PC-3 (cell line): ENCODE measurements around the gene HOXC12. TPM values are rescaled to one million over a fixed set of nuclear protein-coding genes. Genes with fewer than 3 reads are reported as not detected.

ENCODE experiments used
- ATAC-seq: fragments of 200-7000 bp; cut with Tn5 transposase; 2 replicates; pipeline ENCODE4 v1.9.1; 2020; ENCODE audit warnings: mild to moderate bottlenecking, moderate library complexity
- BruUV-seq: library from RNA; stranded (reverse); fragments of 400-500 nt; replicated peaks from 2 replicates; lab custom pipeline; 2021; lab: Mats Ljungman, UMichigan
- CTCF ChIA-PET: fragments of 300-600 bp; sonication (Branson Sonifier 250); formaldehyde crosslinking; loops from one replicate; lab custom pipeline; 2022; ENCODE audit warnings: antibody characterized with exemption; lab: Charles Lee
- POLR2A ChIA-PET: fragments of 300-600 bp; sonication (Branson Sonifier 250); formaldehyde crosslinking; loops from one replicate; lab custom pipeline; 2022; ENCODE audit warnings: antibody characterized with exemption; ENCODE audit not compliant: unreplicated experiment; lab: Charles Lee
- DNase-seq: peaks from one replicate; pipeline ENCODE4 v3.0.0-alpha.2; 2015
- H2AFZ ChIP-seq: fragments of 300-600 bp; sonication (generic); 2 replicates; pipeline ENCODE4 v1.6.0; 2016; ENCODE audit warnings: antibody characterized with exemption, low read length
- H3F3A ChIP-seq: fragments of 300-600 bp; sonication (generic); one replicate; pipeline ENCODE4 v1.6.0; 2017; ENCODE audit warnings: antibody characterized with exemption, low read length, control low read depth, mild to moderate bottlenecking; ENCODE audit not compliant: unreplicated experiment
- H3K27ac ChIP-seq: fragments of 300-600 bp; sonication (generic); 2 replicates; pipeline ENCODE4 v1.5.1; 2016; ENCODE audit warnings: mild to moderate bottlenecking, low read length
- H3K27me3 ChIP-seq: fragments of 300-600 bp; sonication (generic); 2 replicates; pipeline ENCODE4 v1.6.1; 2016; ENCODE audit warnings: low read length, mixed read lengths
- H3K36me3 ChIP-seq: fragments of 300-600 bp; sonication (generic); 2 replicates; pipeline ENCODE4 v1.6.1; 2016; ENCODE audit warnings: low read depth, mixed run types, low read length, mixed read lengths
- H3K4me1 ChIP-seq: fragments of 300-600 bp; sonication (generic); 2 replicates; pipeline ENCODE4 v1.5.1; 2016; ENCODE audit warnings: low read length; ENCODE audit not compliant: insufficient read depth
- H3K4me2 ChIP-seq: fragments of 300-600 bp; sonication (generic); 2 replicates; pipeline ENCODE4 v1.6.0; 2016; ENCODE audit warnings: low read length
- H3K4me3 ChIP-seq: fragments of 300-600 bp; sonication (generic); 2 replicates; pipeline ENCODE4 v1.5.1; 2016; ENCODE audit warnings: mild to moderate bottlenecking, low read length, mixed read lengths
- H3K79me2 ChIP-seq: fragments of 300-600 bp; sonication (generic); 2 replicates; pipeline ENCODE4 v1.6.1; 2017; ENCODE audit warnings: low read length, mixed read lengths
- H3K9ac ChIP-seq: fragments of 300-600 bp; sonication (generic); 2 replicates; pipeline ENCODE4 v1.6.0; 2016; ENCODE audit warnings: mild to moderate bottlenecking, low read length
- H3K9me2 ChIP-seq: fragments of 300-600 bp; sonication (generic); replicated peaks from 2 replicates; pipeline ENCODE4 v1.6.1; 2016; ENCODE audit warnings: mixed run types, low read length, mixed read lengths
- H3K9me3 ChIP-seq: fragments of 300-600 bp; sonication (generic); 2 replicates; pipeline ENCODE4 v1.6.1; 2016; ENCODE audit warnings: low read length, mixed read lengths
- H4K20me1 ChIP-seq: fragments of 300-600 bp; sonication (generic); 2 replicates; pipeline ENCODE4 v1.6.1; 2016; ENCODE audit warnings: low read length, mixed read lengths
- CTCF ChIP-seq: fragments of 300-600 bp; sonication (generic); conservative IDR thresholded peaks from 2 replicates; pipeline ENCODE4 v1.5.1; 2017; ENCODE audit warnings: antibody characterized with exemption, low read depth, mild to moderate bottlenecking, low read length
- EZH2 ChIP-seq: fragments of 300-600 bp; sonication (generic); IDR thresholded peaks from one replicate; pipeline ENCODE4 v1.6.1; 2017; ENCODE audit warnings: antibody characterized with exemption, mild to moderate bottlenecking, low read length; ENCODE audit not compliant: unreplicated experiment
- EZH2phosphoT487 ChIP-seq: fragments of 300-600 bp; sonication (generic); IDR thresholded peaks from 2 replicates; pipeline ENCODE4 v1.6.1; 2018; ENCODE audit warnings: mild to moderate bottlenecking, antibody characterized with exemption, low read length, borderline replicate concordance
- intact Hi-C: fragments of 100-400 bp; cut with micrococcal nuclease; formaldehyde crosslinking; loops from 2 replicates; pipeline ENCODE4 v1.9.0; 2023
- total RNA-seq: library from RNA; depleted of rRNA; stranded (reverse); fragments of >200 nt; gene quantifications from 2 replicates; pipeline ENCODE4 v1.2.3, GENCODE V29; 2014

Gene HOXC12
- total RNA-seq, 1 experiment from 2014 or later, result 0.33 TPM

DNA sequence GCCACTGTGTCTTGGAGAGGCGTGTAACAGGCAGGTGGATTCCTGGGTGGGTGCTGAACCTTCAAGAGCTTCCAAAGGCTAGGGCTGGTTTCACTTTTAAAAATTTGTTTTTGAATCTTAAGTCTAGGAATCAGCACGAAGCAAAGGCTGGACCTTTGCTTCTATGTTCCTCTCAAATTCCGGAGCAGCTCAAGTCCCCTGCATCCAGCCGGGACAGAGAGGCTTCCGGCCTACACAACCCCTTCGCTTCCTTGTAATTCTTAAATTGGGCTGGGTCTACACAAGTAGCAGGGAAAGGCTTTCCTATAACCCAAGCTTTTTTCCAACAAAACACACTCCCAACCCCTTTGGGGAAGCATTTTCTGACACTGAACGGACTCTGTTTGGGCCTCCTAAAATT is 8.3 kb downstream of the HOXC12 start:
- H3K4me3 ChIP-seq, result no peak overlapping the region
- no peaks in the 10 kb centered on the region for H3K27me3 ChIP-seq
- no peak overlapping the region for H3K4me2 ChIP-seq
- TF ChIP-seq EZH2phosphoT487 (no peak), EZH2 (no peak), CTCF (no peak)
- ATAC-seq, result no peak
- no peaks in the 10 kb centered on the region for H3F3A ChIP-seq
- H3K36me3 ChIP-seq, result no peaks in the 10 kb centered on the region
- H3K4me1 ChIP-seq, result no peaks in the 10 kb centered on the region
- no TSS peak for BruUV-seq
- H2AFZ ChIP-seq, result no peak overlapping the region
- CTCF ChIA-PET, result interaction anchor here (0.5 kb wide), 1 partner anchor 404 kb away, joined by 3 read pairs; no protein-coding TSS in a partner anchor
- H3K79me2 ChIP-seq, result no peaks in the 10 kb centered on the region
- no peak overlapping the region for H3K27ac ChIP-seq
- H3K9me2 ChIP-seq, result no peaks in the 10 kb centered on the region
- no peak for DNase-seq
- H4K20me1 ChIP-seq, result no peaks in the 10 kb centered on the region
- POLR2A ChIA-PET, result no interaction called here
- no peak overlapping the region for H3K9ac ChIP-seq
- H3K9me3 ChIP-seq, result no peaks in the 10 kb centered on the region
- intact Hi-C loops, result no loop called here

GRCh38 chr12:53963434-53964314 is 9.0 kb downstream of the HOXC12 start:
- Histone ChIP-seq H4K20me1 (no peaks in the 10 kb centered on the region), H2AFZ (no peak overlapping the region), H3K27ac (no peak overlapping the region), H3K9me3 (no peaks in the 10 kb centered on the region), H3K9ac (no peak overlapping the region), H3K79me2 (no peaks in the 10 kb centered on the region), H3K27me3 (no peaks in the 10 kb centered on the region), H3K4me3 (no peak overlapping the region), H3K36me3 (no peaks in the 10 kb centered on the region), H3K4me1 (no peaks in the 10 kb centered on the region), H3F3A (no peaks in the 10 kb centered on the region), H3K9me2 (no peaks in the 10 kb centered on the region), H3K4me2 (no peak overlapping the region)
- TF ChIP-seq EZH2phosphoT487, result no peak
- TF ChIP-seq EZH2, result no peak
- TF ChIP-seq CTCF, result no peak
- ChIA-PET CTCF (interaction anchor here (0.5 kb wide), 1 partner anchor 404 kb away, joined by 3 read pairs; no protein-coding TSS in a partner anchor), POLR2A (no interaction called here)
- intact Hi-C loops, result no loop called here
- DNase-seq (no peak), ATAC-seq (no peak)
- no TSS peak for BruUV-seq

GRCh38 chr12:53964315-53964713 is 9.6 kb downstream of the HOXC12 start:
- no peak overlapping the region for H3K4me3 ChIP-seq
- H3K9me3 ChIP-seq, result no peaks in the 10 kb centered on the region
- H3K4me1 ChIP-seq, result no peaks in the 10 kb centered on the region
- H3K36me3 ChIP-seq, result no peaks in the 10 kb centered on the region
- TF ChIP-seq EZH2, result no peak
- no peak for TF ChIP-seq EZH2phosphoT487
- no peak for TF ChIP-seq CTCF
- DNase-seq, result no peak
- no peaks in the 10 kb centered on the region for H3K27me3 ChIP-seq
- no peaks in the 10 kb centered on the region for H3K79me2 ChIP-seq
- ChIA-PET CTCF (interaction anchor here (0.6 kb wide), 1 partner anchor 12 kb away, joined by 5 read pairs; no protein-coding TSS in a partner anchor), POLR2A (no interaction called here)
- no peak overlapping the region for H3K9ac ChIP-seq
- BruUV-seq, result no TSS peak
- H3K4me2 ChIP-seq, result no peak overlapping the region
- H3K9me2 ChIP-seq, result no peaks in the 10 kb centered on the region
- intact Hi-C loops, result no loop called here
- H4K20me1 ChIP-seq, result no peaks in the 10 kb centered on the region
- H3K27ac ChIP-seq, result no peak overlapping the region
- no peaks in the 10 kb centered on the region for H3F3A ChIP-seq
- no peak for ATAC-seq
- no peak overlapping the region for H2AFZ ChIP-seq
